HepG2 (cell line): Measurements from ENCODE around the gene VWA7. TPM values are rescaled to one million over a fixed set of nuclear protein-coding genes. Genes with fewer than 3 reads are reported as not detected.

ENCODE experiments used
- ARNT ChIP-seq: fragments of 450-650 bp; IDR thresholded peaks from 2 replicates; pipeline ENCODE4 v1.6.1; 2017
- JUNB ChIP-seq: sonication (generic); formaldehyde crosslinking; IDR thresholded peaks from 2 replicates; pipeline ENCODE4 v1.8.0; 2022; ENCODE audit warnings: missing genetic modification reagents, mild to moderate bottlenecking, borderline replicate concordance
- JUND ChIP-seq: sonication (generic); formaldehyde crosslinking; IDR thresholded peaks from 2 replicates; pipeline ENCODE4 v1.8.0; 2022; ENCODE audit warnings: mild to moderate bottlenecking, missing genetic modification reagents
- RBAK ChIP-seq: sonication (generic); formaldehyde crosslinking; IDR thresholded peaks from 2 replicates; pipeline ENCODE4 v1.5.1; 2020; ENCODE audit warnings: mild to moderate bottlenecking, missing genetic modification reagents
- SP1 ChIP-seq, 2 experiments: fragments of 450-650 bp in 1 of 2; sonication (generic) in 1 of 2; formaldehyde crosslinking in 1 of 2; IDR thresholded peaks; 2 replicates each; pipeline versions ENCODE4 v1.4.0 to v1.6.1; 2016 to 2020; ENCODE audit warnings: missing genetic modification reagents in 1 of 2
- U2AF1 ChIP-seq: fragments of 200-400 bp; formaldehyde crosslinking; optimal IDR thresholded peaks from 2 replicates; pipeline ENCODE3; 2017; ENCODE audit warnings: mild to moderate bottlenecking, low read depth, low read length
- YEATS4 ChIP-seq: sonication (generic); formaldehyde crosslinking; IDR thresholded peaks from 2 replicates; pipeline ENCODE4 v1.4.0; 2020; ENCODE audit warnings: missing genetic modification reagents, borderline replicate concordance
- ZNF10 ChIP-seq: sonication (generic); formaldehyde crosslinking; IDR thresholded peaks from 2 replicates; pipeline ENCODE4 v1.4.0; 2020; ENCODE audit warnings: mild to moderate bottlenecking, low read depth, missing genetic modification reagents, borderline replicate concordance
- ZNF564 ChIP-seq: sonication (generic); formaldehyde crosslinking; IDR thresholded peaks from 2 replicates; pipeline ENCODE4 v1.8.1; 2023; ENCODE audit warnings: mild to moderate bottlenecking, missing genetic modification reagents
- ZSCAN12 ChIP-seq: sonication (generic); formaldehyde crosslinking; IDR thresholded peaks from 2 replicates; pipeline ENCODE4 v1.9.0; 2021; ENCODE audit warnings: mild to moderate bottlenecking, missing genetic modification reagents
- polyA plus RNA-seq, 8 experiments: library from polyadenylated mRNA; depleted of rRNA in 3 of 8; stranded (reverse) in 7 of 8; unstranded in 1 of 8; fragments of >200 nt; fragmentation: Illumina TruSeq in 4 of 8; extraction: Trizol in 4 of 8; gene quantifications; 2 replicates each; pipeline versions ENCODE4 v1.2.1 to v1.2.3, GENCODE V29; 2011 to 2016; ENCODE audit warnings: low read depth in 4 of 8, missing spikeins in 1 of 8, mixed read lengths in 1 of 8; ENCODE audit not compliant: insufficient read depth in 1 of 8
- total RNA-seq, 5 experiments: library from RNA; depleted of rRNA; stranded (reverse); fragments of >200 nt; fragmentation: Illumina TruSeq; extraction: Trizol; gene quantifications; 2 replicates each; pipeline ENCODE4 v1.2.3, GENCODE V29; 2016; ENCODE audit warnings: low read depth in 1 of 5
- TF ChIP-seq, protein P1 (sequence below): sonication (generic); formaldehyde crosslinking; IDR thresholded peaks from 2 replicates; pipeline ENCODE4 v1.5.0; 2020; ENCODE audit warnings: missing genetic modification reagents
- TF ChIP-seq, protein P2 (sequence below): sonication (generic); formaldehyde crosslinking; IDR thresholded peaks from 2 replicates; pipeline ENCODE4 v1.4.0; 2020; ENCODE audit warnings: missing genetic modification reagents
- TF ChIP-seq, protein P3 (sequence below): IDR thresholded peaks from 2 replicates; pipeline ENCODE4 v1.4.0; 2020; ENCODE audit warnings: mild to moderate bottlenecking, missing genetic modification reagents
- TF ChIP-seq, protein P4 (sequence below): sonication (generic); formaldehyde crosslinking; IDR thresholded peaks from 2 replicates; pipeline ENCODE4 v1.5.0; 2020; ENCODE audit warnings: mild to moderate bottlenecking, missing genetic modification reagents, borderline replicate concordance
- TF ChIP-seq, protein P5 (sequence below): sonication (generic); formaldehyde crosslinking; IDR thresholded peaks from 2 replicates; pipeline ENCODE4 v1.4.0; 2020; ENCODE audit warnings: missing genetic modification reagents
- TF ChIP-seq, protein P6 (sequence below): sonication (generic); formaldehyde crosslinking; IDR thresholded peaks from 2 replicates; pipeline ENCODE4 v1.4.0; 2020; ENCODE audit warnings: missing genetic modification reagents

VWA7 gene
- total and polyA plus RNA-seq, 2 of the 13 experiments (the other 11 are each of a cell fraction or from before 2014, with no cell fraction given), result 0.86 to 3.3 TPM

DNA sequence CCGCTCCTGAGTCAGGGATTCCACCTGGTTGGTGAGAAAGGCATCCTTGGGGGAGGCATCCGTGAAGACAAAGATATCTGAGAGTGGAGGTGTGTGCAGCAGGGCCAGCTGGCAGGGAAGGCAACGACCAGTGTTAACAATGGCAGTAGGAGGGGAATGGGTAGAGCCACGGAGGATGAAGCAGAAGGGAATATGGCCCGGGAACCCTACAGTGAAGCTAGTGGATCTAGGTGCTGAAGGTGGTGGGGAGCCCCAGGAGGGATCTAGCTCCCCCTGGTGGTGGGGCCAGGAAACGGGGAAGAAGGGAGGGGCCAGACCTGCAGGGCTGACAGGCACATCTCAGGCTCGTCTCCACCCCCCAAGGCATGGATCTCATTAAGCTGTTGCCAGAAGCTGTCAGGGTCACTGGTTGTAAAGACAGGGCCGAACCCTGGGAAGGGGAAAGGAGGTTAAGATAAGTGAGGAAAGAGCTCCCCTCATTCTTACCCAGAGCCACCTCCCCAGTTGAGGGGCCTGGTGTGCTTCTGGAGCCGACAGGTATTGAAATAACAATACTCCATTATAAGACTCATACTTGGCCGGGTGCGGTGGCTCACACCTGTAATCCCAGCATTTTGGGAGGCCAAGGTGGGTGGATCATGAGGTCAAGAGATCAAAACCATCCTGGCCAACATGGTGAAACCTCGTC lies 7.3 kb downstream of the VWA7 start (continued):
- TF ChIP-seq, protein P1, sequence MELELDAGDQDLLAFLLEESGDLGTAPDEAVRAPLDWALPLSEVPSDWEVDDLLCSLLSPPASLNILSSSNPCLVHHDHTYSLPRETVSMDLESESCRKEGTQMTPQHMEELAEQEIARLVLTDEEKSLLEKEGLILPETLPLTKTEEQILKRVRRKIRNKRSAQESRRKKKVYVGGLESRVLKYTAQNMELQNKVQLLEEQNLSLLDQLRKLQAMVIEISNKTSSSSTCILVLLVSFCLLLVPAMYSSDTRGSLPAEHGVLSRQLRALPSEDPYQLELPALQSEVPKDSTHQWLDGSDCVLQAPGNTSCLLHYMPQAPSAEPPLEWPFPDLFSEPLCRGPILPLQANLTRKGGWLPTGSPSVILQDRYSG (CRISPR knock-in tag), result no peak
- TF ChIP-seq, protein P2, sequence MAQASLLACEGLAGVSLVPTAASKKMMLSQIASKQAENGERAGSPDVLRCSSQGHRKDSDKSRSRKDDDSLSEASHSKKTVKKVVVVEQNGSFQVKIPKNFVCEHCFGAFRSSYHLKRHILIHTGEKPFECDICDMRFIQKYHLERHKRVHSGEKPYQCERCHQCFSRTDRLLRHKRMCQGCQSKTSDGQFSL (CRISPR knock-in tag), result peak; percentile 69; the same call in 1 of the 2 replicates
- TF ChIP-seq, protein P3, sequence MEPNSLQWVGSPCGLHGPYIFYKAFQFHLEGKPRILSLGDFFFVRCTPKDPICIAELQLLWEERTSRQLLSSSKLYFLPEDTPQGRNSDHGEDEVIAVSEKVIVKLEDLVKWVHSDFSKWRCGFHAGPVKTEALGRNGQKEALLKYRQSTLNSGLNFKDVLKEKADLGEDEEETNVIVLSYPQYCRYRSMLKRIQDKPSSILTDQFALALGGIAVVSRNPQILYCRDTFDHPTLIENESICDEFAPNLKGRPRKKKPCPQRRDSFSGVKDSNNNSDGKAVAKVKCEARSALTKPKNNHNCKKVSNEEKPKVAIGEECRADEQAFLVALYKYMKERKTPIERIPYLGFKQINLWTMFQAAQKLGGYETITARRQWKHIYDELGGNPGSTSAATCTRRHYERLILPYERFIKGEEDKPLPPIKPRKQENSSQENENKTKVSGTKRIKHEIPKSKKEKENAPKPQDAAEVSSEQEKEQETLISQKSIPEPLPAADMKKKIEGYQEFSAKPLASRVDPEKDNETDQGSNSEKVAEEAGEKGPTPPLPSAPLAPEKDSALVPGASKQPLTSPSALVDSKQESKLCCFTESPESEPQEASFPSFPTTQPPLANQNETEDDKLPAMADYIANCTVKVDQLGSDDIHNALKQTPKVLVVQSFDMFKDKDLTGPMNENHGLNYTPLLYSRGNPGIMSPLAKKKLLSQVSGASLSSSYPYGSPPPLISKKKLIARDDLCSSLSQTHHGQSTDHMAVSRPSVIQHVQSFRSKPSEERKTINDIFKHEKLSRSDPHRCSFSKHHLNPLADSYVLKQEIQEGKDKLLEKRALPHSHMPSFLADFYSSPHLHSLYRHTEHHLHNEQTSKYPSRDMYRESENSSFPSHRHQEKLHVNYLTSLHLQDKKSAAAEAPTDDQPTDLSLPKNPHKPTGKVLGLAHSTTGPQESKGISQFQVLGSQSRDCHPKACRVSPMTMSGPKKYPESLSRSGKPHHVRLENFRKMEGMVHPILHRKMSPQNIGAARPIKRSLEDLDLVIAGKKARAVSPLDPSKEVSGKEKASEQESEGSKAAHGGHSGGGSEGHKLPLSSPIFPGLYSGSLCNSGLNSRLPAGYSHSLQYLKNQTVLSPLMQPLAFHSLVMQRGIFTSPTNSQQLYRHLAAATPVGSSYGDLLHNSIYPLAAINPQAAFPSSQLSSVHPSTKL (CRISPR knock-in tag), result peak; percentile 61
- TF ChIP-seq, protein P4, sequence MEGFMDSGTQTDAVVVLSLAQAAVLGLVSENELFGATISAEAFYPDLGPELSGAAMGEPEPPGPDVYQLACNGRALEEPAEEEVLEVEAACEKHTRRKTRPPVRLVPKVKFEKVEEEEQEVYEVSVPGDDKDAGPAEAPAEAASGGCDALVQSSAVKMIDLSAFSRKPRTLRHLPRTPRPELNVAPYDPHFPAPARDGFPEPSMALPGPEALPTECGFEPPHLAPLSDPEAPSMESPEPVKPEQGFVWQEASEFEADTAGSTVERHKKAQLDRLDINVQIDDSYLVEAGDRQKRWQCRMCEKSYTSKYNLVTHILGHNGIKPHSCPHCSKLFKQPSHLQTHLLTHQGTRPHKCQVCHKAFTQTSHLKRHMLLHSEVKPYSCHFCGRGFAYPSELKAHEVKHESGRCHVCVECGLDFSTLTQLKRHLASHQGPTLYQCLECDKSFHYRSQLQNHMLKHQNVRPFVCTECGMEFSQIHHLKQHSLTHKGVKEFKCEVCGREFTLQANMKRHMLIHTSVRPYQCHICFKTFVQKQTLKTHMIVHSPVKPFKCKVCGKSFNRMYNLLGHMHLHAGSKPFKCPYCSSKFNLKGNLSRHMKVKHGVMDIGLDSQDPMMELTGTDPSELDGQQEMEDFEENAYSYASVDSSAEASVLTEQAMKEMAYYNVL (CRISPR knock-in tag), result peak; percentile 49; the same call in 1 of the 2 replicates
- TF ChIP-seq ZSCAN12 (no peak), ZNF564 (no peak), YEATS4 (CRISPR knock-in tag) (no peak), U2AF1 (no peak), RBAK (no peak), JUNB (no peak), ARNT (no peak), ZNF10 (CRISPR knock-in tag) (no peak), JUND (no peak), SP1 (IDR thresholded peaks at IDR 0.05) (no peak), SP1 (CRISPR knock-in tag; IDR thresholded peaks at IDR 0.05) (peak; percentile 71)
- TF ChIP-seq, protein P5, sequence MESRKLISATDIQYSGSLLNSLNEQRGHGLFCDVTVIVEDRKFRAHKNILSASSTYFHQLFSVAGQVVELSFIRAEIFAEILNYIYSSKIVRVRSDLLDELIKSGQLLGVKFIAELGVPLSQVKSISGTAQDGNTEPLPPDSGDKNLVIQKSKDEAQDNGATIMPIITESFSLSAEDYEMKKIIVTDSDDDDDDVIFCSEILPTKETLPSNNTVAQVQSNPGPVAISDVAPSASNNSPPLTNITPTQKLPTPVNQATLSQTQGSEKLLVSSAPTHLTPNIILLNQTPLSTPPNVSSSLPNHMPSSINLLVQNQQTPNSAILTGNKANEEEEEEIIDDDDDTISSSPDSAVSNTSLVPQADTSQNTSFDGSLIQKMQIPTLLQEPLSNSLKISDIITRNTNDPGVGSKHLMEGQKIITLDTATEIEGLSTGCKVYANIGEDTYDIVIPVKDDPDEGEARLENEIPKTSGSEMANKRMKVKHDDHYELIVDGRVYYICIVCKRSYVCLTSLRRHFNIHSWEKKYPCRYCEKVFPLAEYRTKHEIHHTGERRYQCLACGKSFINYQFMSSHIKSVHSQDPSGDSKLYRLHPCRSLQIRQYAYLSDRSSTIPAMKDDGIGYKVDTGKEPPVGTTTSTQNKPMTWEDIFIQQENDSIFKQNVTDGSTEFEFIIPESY (CRISPR knock-in tag), result peak; percentile 64; the same call in 1 of the 2 replicates
- TF ChIP-seq, protein P6, sequence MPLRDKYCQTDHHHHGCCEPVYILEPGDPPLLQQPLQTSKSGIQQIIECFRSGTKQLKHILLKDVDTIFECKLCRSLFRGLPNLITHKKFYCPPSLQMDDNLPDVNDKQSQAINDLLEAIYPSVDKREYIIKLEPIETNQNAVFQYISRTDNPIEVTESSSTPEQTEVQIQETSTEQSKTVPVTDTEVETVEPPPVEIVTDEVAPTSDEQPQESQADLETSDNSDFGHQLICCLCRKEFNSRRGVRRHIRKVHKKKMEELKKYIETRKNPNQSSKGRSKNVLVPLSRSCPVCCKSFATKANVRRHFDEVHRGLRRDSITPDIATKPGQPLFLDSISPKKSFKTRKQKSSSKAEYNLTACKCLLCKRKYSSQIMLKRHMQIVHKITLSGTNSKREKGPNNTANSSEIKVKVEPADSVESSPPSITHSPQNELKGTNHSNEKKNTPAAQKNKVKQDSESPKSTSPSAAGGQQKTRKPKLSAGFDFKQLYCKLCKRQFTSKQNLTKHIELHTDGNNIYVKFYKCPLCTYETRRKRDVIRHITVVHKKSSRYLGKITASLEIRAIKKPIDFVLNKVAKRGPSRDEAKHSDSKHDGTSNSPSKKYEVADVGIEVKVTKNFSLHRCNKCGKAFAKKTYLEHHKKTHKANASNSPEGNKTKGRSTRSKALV (CRISPR knock-in tag), result no peak
